Uterus (tissue), 4 donors: Measurements from ENCODE around the gene ADAMTS18. TPM values are rescaled to one million over a fixed set of nuclear protein-coding genes. Genes with fewer than 3 reads are reported as not detected.

Experiments used
- DNase-seq, 2 donors: peaks; one replicate each; pipeline ENCODE4 v3.0.0-alpha.2; 2019 to 2020
- H3K27ac ChIP-seq, 2 donors: fragments of 200-600 bp; sonication (generic); 1 replicate in 1 of 2; 2 replicates in 1 of 2; pipeline ENCODE4 v1.5.1; 2016 to 2018
- H3K27me3 ChIP-seq, 2 donors: fragments of 200-600 bp; sonication (generic); one replicate each; pipeline ENCODE4 v1.5.1; 2018 to 2019; ENCODE audit warnings: control low read depth in 1 of 2
- H3K36me3 ChIP-seq, 2 donors: fragments of 200-600 bp; sonication (generic); one replicate each; pipeline ENCODE4 v1.5.1; 2019; ENCODE audit warnings: control low read depth in 1 of 2
- H3K4me1 ChIP-seq, 2 donors: fragments of 200-600 bp; sonication (generic); one replicate each; pipeline ENCODE4 v1.5.1; 2018 to 2019; ENCODE audit warnings: control low read depth in 1 of 2
- H3K4me3 ChIP-seq, 2 donors: fragments of 200-600 bp; sonication (generic); 1 replicate in 1 of 2; 2 replicates in 1 of 2; pipeline ENCODE4 v1.5.1; 2018 to 2019; ENCODE audit warnings: mild to moderate bottlenecking in 1 of 2
- H3K9me3 ChIP-seq, 2 donors: fragments of 200-600 bp; sonication (generic); one replicate each; pipeline ENCODE4 v1.5.1; 2019; ENCODE audit warnings: control low read depth in 1 of 2
- CTCF ChIP-seq, 4 experiments: fragments of 200-600 bp in 2 of 4; fragments of 450-650 bp in 2 of 4; sonication (generic) in 2 of 4; IDR thresholded peaks; one replicate each; pipeline ENCODE4 v1.5.1; 2016 to 2019; ENCODE audit warnings: antibody characterized with exemption in 4 of 4, mild to moderate bottlenecking in 2 of 4, moderate library complexity in 1 of 4
- POLR2A ChIP-seq, 2 donors: fragments of 450-650 bp; IDR thresholded peaks; one replicate each; pipeline ENCODE4 v1.6.1; 2016; ENCODE audit warnings: antibody characterized with exemption in 2 of 2, mild to moderate bottlenecking in 1 of 2, moderate library complexity in 1 of 2
- intact Hi-C: fragments of 100-400 bp; cut with DNase I; formaldehyde crosslinking; loops from one replicate; pipeline ENCODE4 v1.15.1; 2023; ENCODE audit warnings: low total_unique reads
- total RNA-seq, 4 donors: library from RNA; depleted of rRNA in 3 of 4; stranded (reverse); fragments of >200 nt in 3 of 4; gene quantifications; one replicate each; pipeline versions ENCODE4 v1.1.0 to v1.2.4, GENCODE V29; 2014 to 2023
- donor health status: DM: yes; HTN: yes; CAD: no.

Gene ADAMTS18
- total RNA-seq, 4 donors from 2014 or later: 3.5 to 5.3 TPM; not detected in 2

- H3K27me3 ChIP-seq: no peaks in the 10 kb centered on the region
Measured at GRCh38 chr16:77406680-77407079, 28.2 kb downstream of the ADAMTS18 start.

GRCh38 chr16:77404775-77405174 lies 30.1 kb downstream of the ADAMTS18 start:
- intact Hi-C loops: no loop called here
- TF ChIP-seq CTCF (IDR thresholded peaks at IDR 0.05): no peak
- no peak for TF ChIP-seq POLR2A (IDR thresholded peaks at IDR 0.05)
- Histone ChIP-seq H3K4me1 (no peaks in the 10 kb centered on the region), H3K27ac (no peak overlapping the region), H3K4me3 (no peak overlapping the region), H3K9me3 (no peaks in the 10 kb centered on the region), H3K36me3 (no peaks in the 10 kb centered on the region), H3K27me3 (no peaks in the 10 kb centered on the region)
- no peak for DNase-seq

More at GRCh38 chr16:77406680-77407079, 28.2 kb downstream of the ADAMTS18 start:
- H3K4me1 ChIP-seq: no peaks in the 10 kb centered on the region
- no peak overlapping the region for H3K4me3 ChIP-seq
- intact Hi-C loops: no loop called here
- no peak for DNase-seq
- no peak overlapping the region for H3K27ac ChIP-seq
- no peaks in the 10 kb centered on the region for H3K9me3 ChIP-seq
- no peak for TF ChIP-seq CTCF (IDR thresholded peaks at IDR 0.05)
- no peak for TF ChIP-seq POLR2A (IDR thresholded peaks at IDR 0.05)
- H3K36me3 ChIP-seq: no peaks in the 10 kb centered on the region

- Histone ChIP-seq H3K4me1 (no peaks in the 10 kb centered on the region), H3K36me3 (no peaks in the 10 kb centered on the region), H3K27ac (no peak overlapping the region), H3K27me3 (no peaks in the 10 kb centered on the region), H3K9me3 (no peaks in the 10 kb centered on the region), H3K4me3 (no peak overlapping the region)
- no peak for DNase-seq
- TF ChIP-seq POLR2A (IDR thresholded peaks at IDR 0.05): no peak
- no peak for TF ChIP-seq CTCF (IDR thresholded peaks at IDR 0.05)
- intact Hi-C loops: no loop called here
Measured at GRCh38 chr16:77403732-77404131, 31.1 kb downstream of the ADAMTS18 start.

- Histone ChIP-seq H3K36me3 (no peaks in the 10 kb centered on the region), H3K27me3 (no peaks in the 10 kb centered on the region), H3K4me3 (no peak overlapping the region), H3K9me3 (no peaks in the 10 kb centered on the region), H3K4me1 (no peaks in the 10 kb centered on the region), H3K27ac (peak overlapping the region in 1 of 2 donors; percentile 2)
- no peak for DNase-seq
- intact Hi-C loops: no loop called here
- no peak for TF ChIP-seq POLR2A (IDR thresholded peaks at IDR 0.05)
- no peak for TF ChIP-seq CTCF (IDR thresholded peaks at IDR 0.05)
Measured at GRCh38 chr16:77402672-77403071, 32.2 kb downstream of the ADAMTS18 start.

GRCh38 chr16:77402118-77402517 lies 32.7 kb downstream of the ADAMTS18 start:
- H3K36me3 ChIP-seq: no peaks in the 10 kb centered on the region
- peak in 1 of 2 donors; percentile 19 for DNase-seq
- no peaks in the 10 kb centered on the region for H3K4me1 ChIP-seq
- TF ChIP-seq POLR2A (IDR thresholded peaks at IDR 0.05): no peak
- TF ChIP-seq CTCF (IDR thresholded peaks at IDR 0.05): no peak
- no peak overlapping the region for H3K4me3 ChIP-seq
- H3K9me3 ChIP-seq: no peaks in the 10 kb centered on the region
- intact Hi-C loops: no loop called here
- peak overlapping the region in 1 of 2 donors; percentile 2 for H3K27ac ChIP-seq
- no peaks in the 10 kb centered on the region for H3K27me3 ChIP-seq
